ENCODE data around the gene KIAA1755.

Gene KIAA1755

DNA sequence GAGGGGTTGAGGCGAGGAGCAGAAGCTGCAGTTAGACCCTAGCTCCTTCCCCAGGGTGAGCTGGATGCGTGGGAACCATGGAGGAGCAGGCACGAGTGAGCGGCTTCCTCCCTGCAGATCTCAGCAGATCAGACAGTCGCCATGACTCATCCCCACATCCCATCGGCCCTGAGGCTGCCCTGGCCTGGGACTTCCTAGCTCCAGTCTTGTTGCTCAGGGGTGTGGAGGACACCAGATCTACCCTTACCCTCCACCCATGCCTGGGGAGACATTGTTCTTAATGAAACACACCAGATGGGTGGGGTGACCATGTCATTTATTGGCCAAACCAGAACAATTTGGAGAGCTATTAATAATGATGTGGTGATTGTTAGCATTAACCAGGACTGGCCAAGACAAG, 59.2 kb downstream of the KIAA1755 start:
- no peaks in the 10 kb centered on the region for H3F3A ChIP-seq (ENCODE audit: insufficient read depth)
- no peak overlapping the region for H3K4me3 ChIP-seq (ENCODE audit: insufficient read depth, low read length, poor library complexity, severe bottlenecking)
- H2AFZ ChIP-seq (ENCODE audit: low read depth, low read length, severe bottlenecking) = no peak overlapping the region
- H3K9ac ChIP-seq (ENCODE audit: low read length) = no peak overlapping the region
- TF ChIP-seq, protein P1, sequence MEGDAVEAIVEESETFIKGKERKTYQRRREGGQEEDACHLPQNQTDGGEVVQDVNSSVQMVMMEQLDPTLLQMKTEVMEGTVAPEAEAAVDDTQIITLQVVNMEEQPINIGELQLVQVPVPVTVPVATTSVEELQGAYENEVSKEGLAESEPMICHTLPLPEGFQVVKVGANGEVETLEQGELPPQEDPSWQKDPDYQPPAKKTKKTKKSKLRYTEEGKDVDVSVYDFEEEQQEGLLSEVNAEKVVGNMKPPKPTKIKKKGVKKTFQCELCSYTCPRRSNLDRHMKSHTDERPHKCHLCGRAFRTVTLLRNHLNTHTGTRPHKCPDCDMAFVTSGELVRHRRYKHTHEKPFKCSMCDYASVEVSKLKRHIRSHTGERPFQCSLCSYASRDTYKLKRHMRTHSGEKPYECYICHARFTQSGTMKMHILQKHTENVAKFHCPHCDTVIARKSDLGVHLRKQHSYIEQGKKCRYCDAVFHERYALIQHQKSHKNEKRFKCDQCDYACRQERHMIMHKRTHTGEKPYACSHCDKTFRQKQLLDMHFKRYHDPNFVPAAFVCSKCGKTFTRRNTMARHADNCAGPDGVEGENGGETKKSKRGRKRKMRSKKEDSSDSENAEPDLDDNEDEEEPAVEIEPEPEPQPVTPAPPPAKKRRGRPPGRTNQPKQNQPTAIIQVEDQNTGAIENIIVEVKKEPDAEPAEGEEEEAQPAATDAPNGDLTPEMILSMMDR (IDR thresholded peaks at IDR 0.05; ENCODE audit: insufficient read depth, low read length, poor library complexity, severe bottlenecking) = no peak
- TF ChIP-seq EZH2phosphoT487 (conservative IDR thresholded peaks at IDR 0.05; ENCODE audit: low read length) = no peak
- no peaks in the 10 kb centered on the region for H3K36me3 ChIP-seq (ENCODE audit: low read length)
- no peaks in the 10 kb centered on the region for H4K20me1 ChIP-seq (ENCODE audit: low read depth, low read length)
- no peaks in the 10 kb centered on the region for H3K9me3 ChIP-seq (ENCODE audit: insufficient read depth, low read length)
- no peaks in the 10 kb centered on the region for H3K79me2 ChIP-seq (ENCODE audit: insufficient read depth, low read length)
- no peaks in the 10 kb centered on the region for H3K27me3 ChIP-seq (ENCODE audit: low read length)
- H3K4me2 ChIP-seq (ENCODE audit: low read depth, low read length, poor library complexity, severe bottlenecking) = no peak overlapping the region
- no peaks in the 10 kb centered on the region for H3K9me2 ChIP-seq (replicated peaks; ENCODE audit: insufficient read depth, low read length)
- no peak overlapping the region for H3K27ac ChIP-seq (ENCODE audit: low read depth, low read length)

DNA sequence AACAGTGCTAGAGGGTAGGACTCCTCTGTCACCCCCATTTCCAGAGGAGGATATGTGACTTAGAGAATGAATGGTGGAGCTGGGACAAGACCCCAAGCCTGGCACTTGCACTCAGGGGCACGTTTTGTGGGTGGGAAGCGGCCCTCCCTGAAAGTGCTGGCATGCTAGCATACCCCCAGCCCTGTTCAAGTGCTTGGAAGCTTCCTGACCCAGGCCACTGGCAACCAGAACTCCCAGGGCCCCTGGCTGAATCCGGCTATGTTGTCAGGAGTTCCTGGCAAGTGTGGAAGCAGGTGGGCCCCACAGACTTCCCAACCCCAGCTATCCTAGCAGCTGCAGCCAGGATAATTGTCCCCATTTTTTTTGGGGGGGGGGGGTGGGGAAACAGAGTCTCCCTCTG, 59.9 kb downstream of the KIAA1755 start:
- no peaks in the 10 kb centered on the region for H3K9me3 ChIP-seq (ENCODE audit: insufficient read depth, low read length)
- no peak overlapping the region for H3K4me3 ChIP-seq (ENCODE audit: insufficient read depth, low read length, poor library complexity, severe bottlenecking)
- no peak overlapping the region for H3K9ac ChIP-seq (ENCODE audit: low read length)
- H3K9me2 ChIP-seq (replicated peaks; ENCODE audit: insufficient read depth, low read length) = no peaks in the 10 kb centered on the region
- H4K20me1 ChIP-seq (ENCODE audit: low read depth, low read length) = no peaks in the 10 kb centered on the region
- no peak for TF ChIP-seq EZH2phosphoT487 (conservative IDR thresholded peaks at IDR 0.05; ENCODE audit: low read length)
- TF ChIP-seq, protein P1 (IDR thresholded peaks at IDR 0.05; ENCODE audit: insufficient read depth, low read length, poor library complexity, severe bottlenecking) = no peak
- no peaks in the 10 kb centered on the region for H3K36me3 ChIP-seq (ENCODE audit: low read length)
- H3K27me3 ChIP-seq (ENCODE audit: low read length) = no peaks in the 10 kb centered on the region
- no peak overlapping the region for H3K27ac ChIP-seq (ENCODE audit: low read depth, low read length)
- no peak overlapping the region for H3K4me2 ChIP-seq (ENCODE audit: low read depth, low read length, poor library complexity, severe bottlenecking)
- H2AFZ ChIP-seq (ENCODE audit: low read depth, low read length, severe bottlenecking) = no peak overlapping the region
- no peaks in the 10 kb centered on the region for H3K79me2 ChIP-seq (ENCODE audit: insufficient read depth, low read length)
- no peaks in the 10 kb centered on the region for H3F3A ChIP-seq (ENCODE audit: insufficient read depth)

DNA sequence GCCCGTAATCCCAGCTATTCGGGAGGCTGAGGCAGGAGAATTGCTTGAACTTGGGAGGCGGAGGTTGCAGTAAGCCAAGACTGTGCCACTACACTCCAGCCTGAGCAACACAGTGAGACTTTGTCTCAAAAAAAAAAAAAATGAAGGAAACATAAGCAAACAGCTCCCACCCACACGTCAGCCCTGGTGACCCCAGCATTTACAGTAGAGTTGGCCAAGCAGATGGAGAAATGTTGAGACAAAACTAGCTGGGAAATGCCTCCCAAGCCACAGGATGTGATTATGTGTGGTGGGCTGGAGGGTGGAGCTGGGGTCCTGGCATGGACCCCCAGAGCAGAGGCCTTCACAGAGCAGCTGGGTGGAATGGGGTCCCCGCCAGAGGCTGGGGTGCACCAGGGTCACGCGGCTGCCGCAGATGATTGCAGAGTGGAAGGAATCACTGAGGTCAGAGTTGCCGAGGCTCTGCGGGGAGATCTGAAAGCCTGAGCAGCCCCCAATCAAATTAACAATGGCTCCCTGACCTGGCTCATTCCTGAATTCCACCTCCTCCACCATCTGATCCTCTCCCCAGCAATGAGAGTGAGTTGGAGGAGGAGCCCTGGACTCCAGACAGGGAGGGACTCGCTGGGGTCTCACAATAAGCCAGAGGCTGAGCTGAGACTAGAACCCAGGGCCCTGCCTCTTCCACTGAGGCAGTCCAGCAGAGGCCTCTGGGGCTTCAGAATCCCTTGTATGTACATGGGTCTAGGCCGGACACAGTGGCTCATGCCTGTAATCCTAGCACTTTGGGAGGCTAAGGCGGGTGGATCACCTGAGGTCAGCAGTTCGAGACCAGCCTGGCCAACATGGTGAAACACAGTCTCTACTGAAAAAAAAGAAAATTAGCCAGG, 60.8 kb downstream of the KIAA1755 start:
- H4K20me1 ChIP-seq (ENCODE audit: low read depth, low read length) = no peaks in the 10 kb centered on the region
- H3K27ac ChIP-seq (ENCODE audit: low read depth, low read length) = no peak overlapping the region
- no peak overlapping the region for H3K4me2 ChIP-seq (ENCODE audit: low read depth, low read length, poor library complexity, severe bottlenecking)

More for the DNA sequence above, 60.8 kb downstream of the KIAA1755 start:
- TF ChIP-seq EZH2phosphoT487 (conservative IDR thresholded peaks at IDR 0.05; ENCODE audit: low read length) = no peak
- TF ChIP-seq, protein P1 (IDR thresholded peaks at IDR 0.05; ENCODE audit: insufficient read depth, low read length, poor library complexity, severe bottlenecking) = no peak
- no peaks in the 10 kb centered on the region for H3K36me3 ChIP-seq (ENCODE audit: low read length)
- H3K4me3 ChIP-seq (ENCODE audit: insufficient read depth, low read length, poor library complexity, severe bottlenecking) = no peak overlapping the region
- no peaks in the 10 kb centered on the region for H3K9me3 ChIP-seq (ENCODE audit: insufficient read depth, low read length)
- no peaks in the 10 kb centered on the region for H3K27me3 ChIP-seq (ENCODE audit: low read length)
- H3K9ac ChIP-seq (ENCODE audit: low read length) = no peak overlapping the region
- no peaks in the 10 kb centered on the region for H3F3A ChIP-seq (ENCODE audit: insufficient read depth)
- H3K9me2 ChIP-seq (replicated peaks; ENCODE audit: insufficient read depth, low read length) = no peaks in the 10 kb centered on the region
- no peak overlapping the region for H2AFZ ChIP-seq (ENCODE audit: low read depth, low read length, severe bottlenecking)
- no peaks in the 10 kb centered on the region for H3K79me2 ChIP-seq (ENCODE audit: insufficient read depth, low read length)

Measured in SU-DHL-6 (cell line).